NCI-H2029 (cell line): ENCODE measurements around the gene RAMP1.
"Not testable (repeated sequence)": the region's sequence is repeated elsewhere in the genome, so short reads cannot be mapped to it uniquely, and the experiment has no call there.

ENCODE experiments used
- DNase-seq: peaks from one replicate; lab custom pipeline; 2025; lab: John Stamatoyannopoulos, UW

The RAMP1 gene

GRCh38 chr2:237863689-237864443 lies 4.4 kb downstream of the RAMP1 start:
- DNase-seq: no peak

GRCh38 chr2:237864444-237864931 lies 5.1 kb downstream of the RAMP1 start:
- no peak for DNase-seq

DNA sequence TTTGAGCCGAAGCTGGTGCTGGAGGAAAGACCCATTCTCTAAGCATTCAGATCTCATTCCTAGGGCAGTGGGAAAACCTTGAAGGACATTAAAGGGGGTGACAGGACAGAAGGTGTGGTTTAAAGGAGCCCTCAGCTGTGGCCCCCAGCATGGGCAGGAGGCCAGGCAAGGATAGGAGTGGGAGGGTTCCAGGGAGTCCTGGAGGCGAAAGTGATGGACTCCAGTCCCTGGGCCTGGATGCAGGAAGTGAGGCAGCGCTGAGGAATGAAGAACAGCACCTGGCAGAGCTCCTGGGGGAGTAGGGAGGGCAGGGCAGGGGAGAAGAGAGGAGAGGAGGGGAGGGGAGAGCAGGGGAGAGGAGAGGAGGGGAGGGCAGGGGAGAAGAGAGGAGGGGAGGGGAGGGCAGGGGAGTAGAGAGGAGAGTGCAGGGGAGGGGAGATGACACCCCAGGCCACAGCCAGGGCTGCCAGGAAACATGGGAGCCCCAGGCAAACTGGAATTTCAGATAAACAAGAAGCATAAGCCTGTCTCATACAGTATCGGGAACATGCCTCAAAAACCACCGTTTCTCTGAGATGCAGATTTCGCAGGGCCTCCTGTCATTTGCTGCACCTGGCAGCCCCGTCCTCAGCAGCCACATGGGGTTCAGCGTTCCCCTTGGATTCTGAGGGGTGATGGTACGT lies 5.7 kb downstream of the RAMP1 start:
- no peak for DNase-seq

DNA sequence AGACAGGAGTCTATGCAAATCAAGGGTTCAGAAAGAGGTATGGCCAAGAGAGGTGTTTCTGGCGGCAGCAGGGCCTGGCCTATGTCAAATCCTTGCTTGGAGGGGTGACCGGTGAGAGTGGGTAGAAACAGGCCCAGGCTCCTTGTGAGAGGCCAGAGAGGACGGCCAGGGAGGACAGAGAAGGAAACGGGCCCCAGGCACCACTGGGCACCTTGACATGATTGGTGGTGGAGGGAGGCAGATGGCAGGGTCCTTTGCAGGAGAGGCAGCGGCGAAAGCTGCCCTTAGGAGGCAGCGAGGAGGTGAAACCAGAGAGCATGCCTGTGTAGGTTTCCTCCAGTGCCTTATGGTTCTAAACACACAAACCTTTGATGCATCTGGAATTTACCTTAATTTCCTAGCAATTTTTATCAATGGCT lies 6.2 kb downstream of the RAMP1 start:
- DNase-seq: no peak

DNA sequence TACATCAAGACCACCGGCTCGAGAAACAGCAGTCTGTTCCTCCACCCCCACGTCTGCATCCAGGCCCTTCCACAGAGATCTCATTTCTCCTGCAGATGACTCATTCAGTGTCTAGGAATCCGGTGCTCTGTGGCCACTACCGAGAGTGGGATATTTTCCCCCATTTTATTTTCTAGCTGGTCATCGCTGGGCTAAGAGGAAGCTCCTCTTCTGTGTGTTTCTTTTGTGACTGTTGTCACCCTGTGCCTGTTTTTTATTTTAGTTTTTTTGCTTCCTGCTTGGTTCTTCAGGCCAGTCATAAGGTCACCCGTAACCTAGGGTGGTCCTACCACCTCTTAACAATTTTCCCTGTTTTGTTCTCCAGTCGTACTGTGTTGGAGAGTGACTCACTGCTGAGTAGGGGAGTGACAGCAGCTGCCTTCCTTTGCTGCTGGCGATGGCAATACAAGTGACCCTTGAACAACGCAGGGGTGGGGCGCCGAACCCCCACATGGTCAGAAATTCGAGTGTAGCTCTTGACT lies 6.7 kb downstream of the RAMP1 start:
- DNase-seq: no peak

- DNase-seq: no peak
Observed at GRCh38 chr2:237867465-237867864, 8.0 kb downstream of the RAMP1 start.

DNA sequence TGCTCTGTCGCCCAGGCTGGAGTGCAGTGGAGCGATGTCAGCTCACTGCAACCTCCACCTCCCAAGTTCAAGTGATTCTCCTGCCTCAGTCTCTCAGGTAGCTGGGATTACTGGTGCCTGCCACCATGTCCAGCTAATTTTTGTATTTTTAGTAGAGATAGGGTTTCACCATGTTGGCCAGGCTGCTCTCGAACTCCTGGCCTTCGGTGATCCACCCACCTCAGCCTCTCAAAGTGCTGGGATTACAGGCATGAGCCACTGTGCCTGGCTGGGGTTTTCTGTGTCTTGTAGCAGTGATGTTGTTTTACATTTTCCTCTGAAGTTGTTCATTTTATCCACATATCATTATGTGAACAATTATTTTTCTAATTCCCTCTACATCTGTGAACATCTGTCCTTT lies 8.7 kb downstream of the RAMP1 start:
- DNase-seq: not testable (repeated sequence)

- no peak for DNase-seq
Observed at GRCh38 chr2:237868631-237869342, 9.4 kb downstream of the RAMP1 start.

- no peak for DNase-seq
Observed at GRCh38 chr2:237869343-237870102, 10.1 kb downstream of the RAMP1 start.

DNA sequence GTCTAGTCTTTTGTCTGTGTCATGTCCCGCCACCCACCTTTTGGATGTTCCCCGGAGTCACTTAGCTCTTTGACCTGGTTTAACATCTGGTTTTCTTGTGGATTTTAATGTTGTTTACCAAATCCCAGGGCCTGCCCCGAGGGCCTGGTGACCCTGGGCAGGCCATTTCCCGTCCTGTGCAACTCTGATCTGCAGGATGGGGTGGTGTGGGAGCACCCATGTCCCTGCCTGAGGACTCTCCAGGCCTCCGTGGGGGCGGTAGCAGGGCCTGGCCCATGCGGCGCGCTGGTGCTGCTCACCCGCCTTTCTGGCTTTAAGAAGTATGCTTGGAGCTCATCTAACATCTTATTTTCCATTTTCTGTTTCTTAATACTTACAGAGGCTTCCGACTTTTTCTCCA lies 10.7 kb downstream of the RAMP1 start:
- DNase-seq: no peak

DNA sequence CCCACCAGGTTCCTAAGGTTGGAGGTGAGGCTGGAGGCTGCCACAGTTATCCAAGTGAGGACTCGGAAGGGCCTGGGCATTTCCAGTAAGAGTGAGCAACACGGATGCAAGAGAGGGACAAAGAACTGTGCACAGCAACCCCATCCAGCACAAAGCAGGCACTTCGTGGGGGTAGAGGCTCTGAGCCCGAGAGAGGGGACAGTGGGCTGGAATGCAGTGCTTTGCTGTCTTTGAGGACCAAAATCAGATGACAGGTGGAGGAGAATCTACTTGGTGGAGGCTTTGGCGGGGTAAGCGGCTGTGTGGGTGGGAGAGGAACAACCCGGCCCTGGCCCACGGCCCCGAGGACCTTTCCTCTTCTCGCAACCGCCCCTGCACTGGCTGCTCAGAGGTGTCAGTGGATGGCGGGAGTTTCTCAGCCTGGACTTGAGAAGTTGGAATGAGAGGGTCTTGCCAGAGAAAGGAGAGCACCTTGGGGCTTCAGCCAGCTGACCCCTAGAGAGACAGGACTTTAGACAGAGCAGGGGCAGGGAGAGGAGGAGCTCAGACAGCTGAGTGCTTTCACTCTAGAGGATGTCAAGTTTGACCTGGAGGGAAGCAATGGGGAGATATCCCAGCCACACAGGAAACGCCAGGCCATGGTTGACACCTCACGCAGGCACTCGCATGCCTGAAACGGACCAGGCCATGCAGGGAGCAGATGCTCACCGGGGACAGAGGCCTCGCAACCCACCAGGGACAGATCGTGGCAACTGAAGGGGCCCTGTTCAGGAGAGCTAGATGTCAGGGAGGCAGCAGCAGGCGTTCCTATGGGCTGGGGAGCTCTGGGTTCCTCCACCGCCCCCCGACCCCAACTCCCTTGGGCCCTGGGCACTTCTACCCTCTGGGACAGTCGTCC lies 11.6 kb downstream of the RAMP1 start:
- DNase-seq: no peak

DNA sequence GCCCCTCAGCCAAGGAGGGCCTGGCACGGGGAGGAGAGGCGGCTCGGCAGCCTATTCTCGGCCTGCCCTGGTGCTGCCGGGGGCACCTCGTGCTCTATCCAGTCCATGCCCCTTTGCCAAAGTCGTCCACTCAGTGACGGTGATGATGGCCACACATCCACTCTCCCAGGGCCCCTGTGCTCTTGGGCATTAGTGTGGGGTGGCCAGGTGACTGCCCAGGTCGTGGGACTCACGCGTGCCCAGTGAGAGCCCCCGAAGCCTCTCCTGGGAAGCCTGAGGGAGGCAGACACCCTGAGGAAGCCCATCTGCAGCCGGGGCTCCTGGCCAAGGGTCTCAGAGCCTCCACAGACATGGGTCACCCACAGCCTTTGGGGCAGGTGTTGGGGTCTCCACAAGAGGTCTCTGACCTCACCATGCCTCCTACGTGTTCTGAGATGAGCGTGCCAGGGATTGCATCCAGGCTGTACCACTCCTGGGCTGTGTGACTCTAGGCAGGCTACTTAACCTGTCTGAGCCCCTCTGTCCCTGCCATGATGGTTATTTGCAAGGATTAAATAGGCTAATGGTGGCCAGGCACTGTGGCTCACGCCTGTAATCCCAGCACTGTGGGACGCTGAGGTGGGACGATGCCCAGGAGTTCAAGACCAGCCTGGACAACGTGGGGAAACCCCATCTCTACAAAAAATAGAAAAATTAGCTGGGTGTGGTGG lies 12.9 kb downstream of the RAMP1 start:
- DNase-seq: no peak

GRCh38 chr2:237873421-237873831 lies 14.0 kb downstream of the RAMP1 start:
- DNase-seq: no peak

DNA sequence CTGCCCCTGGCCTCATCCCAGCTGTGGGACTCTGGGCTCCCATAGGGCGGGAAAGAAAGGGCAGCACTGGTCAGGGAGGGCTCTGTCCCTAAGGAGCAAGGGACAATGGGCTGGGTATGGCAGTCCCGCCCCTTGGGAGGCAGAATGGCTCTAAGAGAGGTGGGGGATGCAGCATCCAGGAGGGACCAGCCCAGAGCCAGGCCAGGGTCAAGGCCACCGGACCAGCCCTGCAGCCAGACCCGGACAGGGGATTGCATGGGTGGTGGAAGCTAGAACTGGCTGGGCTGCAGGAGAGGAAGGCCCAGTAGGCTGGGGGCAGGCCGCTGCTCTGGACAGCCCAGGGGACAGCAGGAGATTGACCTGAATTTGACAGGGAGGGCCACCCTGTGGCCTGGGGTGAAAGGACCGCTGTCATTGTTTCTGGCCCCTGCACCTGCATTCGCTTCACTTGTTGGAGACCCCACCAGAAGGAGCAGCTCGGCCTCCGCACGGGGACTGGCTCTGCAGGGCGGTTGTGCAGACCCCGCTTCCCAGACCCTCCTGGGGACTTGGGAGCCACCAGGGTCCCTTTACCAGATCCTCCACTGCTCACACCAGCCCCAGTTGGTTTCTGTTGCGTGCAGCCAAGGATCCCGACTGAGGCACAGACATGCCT lies 14.6 kb downstream of the RAMP1 start:
- no peak for DNase-seq

DNA sequence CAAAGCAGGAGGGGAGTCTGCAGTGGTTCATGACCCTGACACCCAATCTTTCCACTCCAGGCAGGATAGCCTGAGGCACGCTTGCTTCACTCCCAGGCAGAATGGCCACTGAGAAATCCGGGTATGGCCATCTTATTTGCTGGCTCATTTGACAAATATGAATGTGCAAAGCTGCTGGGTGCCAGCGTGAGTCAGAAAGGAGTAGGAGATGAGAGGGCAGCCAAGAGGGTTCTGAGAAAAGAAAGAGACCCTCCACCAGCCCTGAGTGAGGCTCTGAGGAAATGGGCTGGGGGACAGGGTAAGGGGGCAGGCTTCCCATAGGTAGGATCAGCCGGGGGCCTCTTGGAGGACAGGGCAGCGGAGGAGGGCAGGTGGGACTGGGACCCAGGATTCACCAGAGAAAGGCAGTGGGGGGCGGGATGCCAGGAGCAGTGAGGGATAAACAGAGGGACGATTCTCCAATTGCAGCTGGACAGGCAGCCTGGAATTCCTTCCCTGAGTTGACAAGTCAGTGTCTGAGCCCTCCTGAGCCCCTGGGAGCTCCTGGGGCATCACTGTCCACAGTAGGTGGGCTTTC lies 15.2 kb downstream of the RAMP1 start:
- DNase-seq: no peak

GRCh38 chr2:237875256-237876060 lies 16.0 kb downstream of the RAMP1 start:
- no peak for DNase-seq

- DNase-seq: no peak
Observed at GRCh38 chr2:237876061-237876526, 16.7 kb downstream of the RAMP1 start.

GRCh38 chr2:237876532-237876931 lies 17.1 kb downstream of the RAMP1 start:
- DNase-seq: no peak
